BLaER1 (cell line): Measurements from ENCODE around the gene EMC1.

ENCODE experiments used
- H3K27ac ChIP-seq: shearing (Covaris generic); formaldehyde crosslinking; 2 replicates; pipeline ENCODE4 v1.8.1; 2022
- H3K27me3 ChIP-seq: shearing (Covaris generic); formaldehyde crosslinking; 2 replicates; pipeline ENCODE4 v1.8.1; 2022
- H3K36me3 ChIP-seq: shearing (Covaris generic); formaldehyde crosslinking; 2 replicates; pipeline ENCODE4 v1.8.1; 2022
- H3K4me1 ChIP-seq: shearing (Covaris generic); formaldehyde crosslinking; 2 replicates; pipeline ENCODE4 v1.8.1; 2022
- H3K4me2 ChIP-seq: shearing (Covaris generic); formaldehyde crosslinking; 2 replicates; pipeline ENCODE4 v1.8.1; 2022
- H3K4me3 ChIP-seq: shearing (Covaris generic); formaldehyde crosslinking; 2 replicates; pipeline ENCODE4 v1.8.1; 2022
- H3K9ac ChIP-seq: shearing (Covaris generic); formaldehyde crosslinking; 2 replicates; pipeline ENCODE4 v1.8.1; 2022
- H3K9me3 ChIP-seq: shearing (Covaris generic); formaldehyde crosslinking; 2 replicates; pipeline ENCODE4 v1.8.1; 2022
- H4K20me1 ChIP-seq: shearing (Covaris generic); formaldehyde crosslinking; 2 replicates; pipeline ENCODE4 v1.8.1; 2022
- Cebpa-rat ChIP-seq: shearing (Covaris generic); IDR thresholded peaks from 2 replicates; pipeline ENCODE4 v1.8.1; 2022

Gene EMC1

DNA sequence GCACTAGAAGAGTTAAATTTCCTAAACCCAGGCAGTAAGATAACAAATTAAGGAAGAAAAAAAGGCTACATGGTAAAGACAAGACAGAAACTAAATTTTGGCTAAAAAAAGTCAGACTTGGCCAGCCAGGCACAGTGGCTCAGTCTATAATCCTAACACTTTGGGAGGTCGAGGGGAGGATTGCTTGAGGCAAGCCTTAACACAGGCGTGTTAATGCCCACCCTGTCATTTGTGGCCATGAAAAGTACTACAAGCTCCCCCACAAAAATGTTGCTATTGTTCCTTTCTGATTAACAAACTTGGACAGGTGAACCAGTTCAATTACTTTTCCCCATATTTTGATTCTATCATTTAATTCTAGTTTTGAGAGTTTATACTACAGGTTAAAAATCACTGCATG lies 73.5 kb downstream of the EMC1 start:
- H4K20me1 ChIP-seq, result 0 out of 2 replicates have a peak, but pooled peaks cover 13% of the 10 kb centered on the region
- H3K36me3 ChIP-seq, result peaks cover 98% of the 10 kb centered on the region
- peaks cover 14% of the 10 kb centered on the region; the same call in 1 of the 2 replicates for H3K4me1 ChIP-seq
- no peak overlapping the region for H3K4me3 ChIP-seq
- no peak for TF ChIP-seq Cebpa-rat
- no peaks in the 10 kb centered on the region for H3K27me3 ChIP-seq
- H3K9me3 ChIP-seq, result no peaks in the 10 kb centered on the region
- H3K4me2 ChIP-seq, result no peak overlapping the region
- H3K27ac ChIP-seq, result no peak overlapping the region
- H3K9ac ChIP-seq, result no peak overlapping the region

- no peak overlapping the region for H3K27ac ChIP-seq
- H4K20me1 ChIP-seq, result 0 out of 2 replicates have a peak, but pooled peaks cover 11% of the 10 kb centered on the region
- peaks cover 100% of the 10 kb centered on the region for H3K36me3 ChIP-seq
- no peak overlapping the region for H3K4me3 ChIP-seq
- H3K4me2 ChIP-seq, result no peak overlapping the region
- no peak for TF ChIP-seq Cebpa-rat
- H3K9me3 ChIP-seq, result no peaks in the 10 kb centered on the region
- no peaks in the 10 kb centered on the region for H3K27me3 ChIP-seq
- no peak overlapping the region for H3K9ac ChIP-seq
- H3K4me1 ChIP-seq, result no peaks in the 10 kb centered on the region
Measured at GRCh38 chr1:19169642-19170041, 81.7 kb downstream of the EMC1 start.

- Histone ChIP-seq H4K20me1 (no peaks in the 10 kb centered on the region), H3K9me3 (no peaks in the 10 kb centered on the region), H3K36me3 (peaks cover 100% of the 10 kb centered on the region), H3K4me1 (no peaks in the 10 kb centered on the region), H3K9ac (no peak overlapping the region), H3K4me3 (no peak overlapping the region), H3K27ac (no peak overlapping the region), H3K27me3 (no peaks in the 10 kb centered on the region), H3K4me2 (no peak overlapping the region)
- TF ChIP-seq Cebpa-rat, result no peak
Measured at GRCh38 chr1:19167140-19167539, 84.2 kb downstream of the EMC1 start.

- no peaks in the 10 kb centered on the region for H4K20me1 ChIP-seq
- no peaks in the 10 kb centered on the region for H3K4me1 ChIP-seq
- no peak overlapping the region for H3K9ac ChIP-seq
- TF ChIP-seq Cebpa-rat, result no peak
- no peak overlapping the region for H3K27ac ChIP-seq
- H3K4me3 ChIP-seq, result no peak overlapping the region
- no peaks in the 10 kb centered on the region for H3K9me3 ChIP-seq
- H3K27me3 ChIP-seq, result no peaks in the 10 kb centered on the region
- no peak overlapping the region for H3K4me2 ChIP-seq
- peaks cover 100% of the 10 kb centered on the region for H3K36me3 ChIP-seq
Measured at GRCh38 chr1:19166066-19166465, 85.3 kb downstream of the EMC1 start.
